Activated gamma-delta T cell (primary cell): ENCODE measurements around the gene PRODH.
"Not testable (repeated sequence)": the region's sequence is repeated elsewhere in the genome, so short reads cannot be mapped to it uniquely, and the experiment has no call there.

ENCODE experiments used
- DNase-seq: peaks from one replicate; lab custom pipeline; 2025; lab: John Stamatoyannopoulos, UW

Gene PRODH

GRCh38 chr22:18967391-18968010, 31.4 kb upstream of the PRODH start:
- not testable (repeated sequence) for DNase-seq

- DNase-seq, result no peak
Measured at GRCh38 chr22:18966748-18967147, 30.7 kb upstream of the PRODH start.

GRCh38 chr22:18965526-18966421, 29.7 kb upstream of the PRODH start:
- no peak for DNase-seq

GRCh38 chr22:18964501-18965265, 28.6 kb upstream of the PRODH start:
- DNase-seq, result not testable (repeated sequence)

- DNase-seq, result not testable (repeated sequence)
Measured at GRCh38 chr22:18964051-18964450, 28.0 kb upstream of the PRODH start.

GRCh38 chr22:18962308-18962635, 26.2 kb upstream of the PRODH start:
- no peak for DNase-seq

- DNase-seq, result not testable (repeated sequence)
Measured at GRCh38 chr22:18961632-18962307, 25.7 kb upstream of the PRODH start.

- not testable (repeated sequence) for DNase-seq
Measured at GRCh38 chr22:18961201-18961600, 25.1 kb upstream of the PRODH start.

- DNase-seq, result not testable (repeated sequence)
Measured at GRCh38 chr22:18960166-18960820, 24.2 kb upstream of the PRODH start.

GRCh38 chr22:18959741-18960140, 23.6 kb upstream of the PRODH start:
- DNase-seq, result not testable (repeated sequence)

- DNase-seq, result not testable (repeated sequence)
Measured at GRCh38 chr22:18959266-18959665, 23.2 kb upstream of the PRODH start.

GRCh38 chr22:18958738-18959137, 22.6 kb upstream of the PRODH start:
- not testable (repeated sequence) for DNase-seq

GRCh38 chr22:18958321-18958705, 22.2 kb upstream of the PRODH start:
- not testable (repeated sequence) for DNase-seq

GRCh38 chr22:18957621-18958320, 21.7 kb upstream of the PRODH start:
- DNase-seq, result not testable (repeated sequence)

GRCh38 chr22:18956956-18957355, 20.9 kb upstream of the PRODH start:
- DNase-seq, result not testable (repeated sequence)

GRCh38 chr22:18956121-18956895, 20.2 kb upstream of the PRODH start:
- DNase-seq, result not testable (repeated sequence)

GRCh38 chr22:18955696-18956095, 19.6 kb upstream of the PRODH start:
- DNase-seq, result no peak

GRCh38 chr22:18954990-18955571, 19.0 kb upstream of the PRODH start:
- no peak for DNase-seq

GRCh38 chr22:18954303-18954989, 18.4 kb upstream of the PRODH start:
- peak; percentile 31 for DNase-seq
